CD4-positive, alpha-beta memory T cell (primary cell): Measurements from ENCODE around the gene LIMD2. TPM values are rescaled to one million over a fixed set of nuclear protein-coding genes. Genes with fewer than 3 reads are reported as not detected.

Source experiments
- CTCF ChIA-PET: fragments of 350-600 bp; sonication (Branson Sonifier 250); formaldehyde crosslinking; loops from one replicate; lab custom pipeline; 2021; ENCODE audit warnings: inconsistent platforms; ENCODE audit not compliant: partially characterized antibody; lab: Charles Lee
- POLR2A ChIA-PET: fragments of 350-600 bp; sonication (Branson Sonifier 250); formaldehyde crosslinking; loops from one replicate; lab custom pipeline; 2021; ENCODE audit not compliant: partially characterized antibody; lab: Charles Lee
- DNase-seq, 5 donors: peaks; one replicate each; pipeline versions ENCODE4 v3.0.0 to v3.0.0-alpha.2; 2020 to 2022; ENCODE audit warnings: mixed read lengths in 1 of 5
- H3K27ac ChIP-seq: one replicate; pipeline ENCODE4 v1.7.0; 2013; ENCODE audit warnings: low read depth, low read length
- H3K27me3 ChIP-seq: 2 replicates; pipeline ENCODE4 v1.7.0; 2013; ENCODE audit warnings: mild to moderate bottlenecking, low read length, moderate library complexity; ENCODE audit not compliant: insufficient read depth
- H3K36me3 ChIP-seq: 2 replicates; pipeline ENCODE4 v1.7.0; 2013; ENCODE audit warnings: mild to moderate bottlenecking, low read length, moderate library complexity; ENCODE audit not compliant: insufficient read depth
- H3K4me1 ChIP-seq: 2 replicates; pipeline ENCODE4 v1.7.0; 2013; ENCODE audit warnings: mild to moderate bottlenecking, low read length, moderate library complexity; ENCODE audit not compliant: insufficient read depth
- H3K4me3 ChIP-seq, 2 donors: one replicate each; pipeline ENCODE4 v1.7.0; 2013; ENCODE audit warnings: low read length in 2 of 2, mild to moderate bottlenecking in 1 of 2
- H3K9me3 ChIP-seq, 2 donors: one replicate each; pipeline ENCODE4 v1.7.0; 2013; ENCODE audit warnings: low read length in 2 of 2, control low read depth in 1 of 2; ENCODE audit not compliant: control insufficient read depth in 1 of 2
- H3K27ac Mint-ChIP-seq, 7 donors: one replicate each; pipeline ENCODE4 v1.8.0; 2020 to 2021; ENCODE audit warnings: mixed read lengths in 7 of 7, mild to moderate bottlenecking in 6 of 7, inconsistent platforms in 3 of 7, moderate library complexity in 3 of 7
- H3K27me3 Mint-ChIP-seq, 2 donors: one replicate each; pipeline ENCODE4 v1.8.0; 2020 to 2021; ENCODE audit warnings: mixed read lengths in 2 of 2
- H3K36me3 Mint-ChIP-seq, 2 donors: one replicate each; pipeline ENCODE4 v1.8.0; 2020 to 2021; ENCODE audit warnings: mixed read lengths in 2 of 2, inconsistent platforms in 1 of 2, mild to moderate bottlenecking in 1 of 2
- H3K4me1 Mint-ChIP-seq, 4 donors: one replicate each; pipeline ENCODE4 v1.8.0; 2020 to 2021; ENCODE audit warnings: mixed read lengths in 4 of 4, mild to moderate bottlenecking in 1 of 4
- H3K4me3 Mint-ChIP-seq, 8 donors: one replicate each; pipeline ENCODE4 v1.8.0; 2020 to 2021; ENCODE audit warnings: mixed read lengths in 8 of 8, mild to moderate bottlenecking in 7 of 8, moderate library complexity in 6 of 8, inconsistent platforms in 3 of 8
- H3K9me3 Mint-ChIP-seq, 8 donors: one replicate each; pipeline ENCODE4 v1.8.0; 2020 to 2021; ENCODE audit warnings: mixed read lengths in 8 of 8, mild to moderate bottlenecking in 5 of 8, inconsistent platforms in 3 of 8, moderate library complexity in 1 of 8
- intact Hi-C: fragments of 100-400 bp; cut with micrococcal nuclease; formaldehyde crosslinking; loops from one replicate; pipeline ENCODE4 v1.15.1; 2023
- polyA plus RNA-seq, 2 donors: library from polyadenylated mRNA; unstranded; fragments of 300-500 nt; fragmentation: Illumina TruSeq; gene quantifications; one replicate each; pipeline ENCODE4 v1.2.3, GENCODE V29; 2021
- total RNA-seq, 2 experiments: library from RNA; stranded (reverse); gene quantifications; one replicate each; pipeline ENCODE4 v1.2.3, GENCODE V29; 2021

The LIMD2 gene
- total and polyA plus RNA-seq, 4 experiments from 2014 or later = 347 to 755 (median 646) TPM

DNA sequence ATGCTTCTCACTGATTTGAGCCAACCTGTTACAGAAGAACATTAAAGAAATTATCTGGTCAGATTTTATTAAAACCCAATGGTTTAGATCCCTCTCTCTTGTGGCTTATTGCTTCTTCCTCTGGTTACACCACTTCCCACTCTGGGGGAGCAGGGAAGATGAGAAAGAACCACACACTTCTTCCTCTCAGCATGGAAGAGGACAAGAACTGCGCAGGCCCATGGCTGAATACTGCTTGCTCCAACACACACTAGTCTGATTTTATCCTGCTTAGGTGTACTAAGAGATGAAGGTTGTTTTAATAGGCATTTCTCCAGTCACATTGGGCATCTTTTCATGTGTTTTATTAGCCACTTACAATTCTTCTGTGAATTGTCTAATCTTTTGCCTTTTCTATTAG, 50.1 kb downstream of the LIMD2 start:
- Mint-ChIP-seq H3K4me1 (peaks cover 12 to 23% (median 16%) of the 10 kb centered on the region in 4 donors), H3K36me3 (peaks cover 54 to 69% of the 10 kb centered on the region in 2 donors), H3K27me3 (no peaks in the 10 kb centered on the region), H3K9me3 (no peaks in the 10 kb centered on the region), H3K4me3 (peak overlapping the region in 1 of 8 donors; percentile 20), H3K27ac (peak overlapping the region in 2 of 7 donors; percentile 44 to 70)
- ChIA-PET POLR2A (no interaction called here), CTCF (interaction anchor here (0.6 kb wide), 1 partner anchor 134 kb away, joined by 3 read pairs; no protein-coding TSS in a partner anchor)
- Histone ChIP-seq H3K9me3 (no peaks in the 10 kb centered on the region), H3K27me3 (no peaks in the 10 kb centered on the region), H3K36me3 (peaks cover 36% of the 10 kb centered on the region), H3K4me1 (peaks cover 8% of the 10 kb centered on the region), H3K27ac (no peak overlapping the region), H3K4me3 (no peak overlapping the region)
- DNase-seq = no peak
- intact Hi-C loops = no loop called here

DNA sequence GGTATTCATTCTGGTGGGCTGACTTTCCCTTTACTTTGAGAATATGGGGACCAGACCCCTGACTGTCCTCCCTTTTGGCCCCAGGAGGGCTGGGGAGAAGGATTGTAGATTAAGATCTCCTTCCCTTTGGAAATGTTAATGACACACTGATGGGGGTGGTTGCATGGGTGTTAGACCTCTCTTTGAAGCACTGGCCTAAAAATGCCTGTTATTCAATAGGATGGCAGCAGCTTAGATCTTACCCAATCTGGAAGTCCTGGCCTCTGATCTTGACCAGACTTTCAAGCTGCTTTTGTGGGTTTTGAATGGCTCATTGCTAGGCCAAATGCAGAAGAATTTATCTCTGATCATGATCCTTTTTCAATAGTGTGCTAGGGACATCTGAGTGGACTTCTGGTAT, 52.0 kb downstream of the LIMD2 start:
- no peak overlapping the region for H3K4me3 Mint-ChIP-seq
- Histone ChIP-seq H3K4me1 (peaks cover 8% of the 10 kb centered on the region), H3K27me3 (no peaks in the 10 kb centered on the region), H3K4me3 (no peak overlapping the region), H3K9me3 (no peaks in the 10 kb centered on the region), H3K27ac (no peak overlapping the region), H3K36me3 (peaks cover 32% of the 10 kb centered on the region)
- CTCF ChIA-PET = interaction anchor here (1.6 kb wide), 1 partner anchor 64 kb away, joined by 4 read pairs; no protein-coding TSS in a partner anchor
- no peaks in the 10 kb centered on the region for H3K9me3 Mint-ChIP-seq
- DNase-seq = no peak
- no peaks in the 10 kb centered on the region for H3K27me3 Mint-ChIP-seq
- intact Hi-C loops = no loop called here
- H3K27ac Mint-ChIP-seq = peak overlapping the region in 2 of 7 donors; percentile 17 to 72
- POLR2A ChIA-PET = interaction anchor here (2.4 kb wide), 1 partner anchor 47 kb away, joined by 6 read pairs; no protein-coding TSS in a partner anchor
- peaks cover 12 to 23% (median 16%) of the 10 kb centered on the region in 4 donors for H3K4me1 Mint-ChIP-seq
- peaks cover 43 to 63% of the 10 kb centered on the region in 2 donors for H3K36me3 Mint-ChIP-seq

DNA sequence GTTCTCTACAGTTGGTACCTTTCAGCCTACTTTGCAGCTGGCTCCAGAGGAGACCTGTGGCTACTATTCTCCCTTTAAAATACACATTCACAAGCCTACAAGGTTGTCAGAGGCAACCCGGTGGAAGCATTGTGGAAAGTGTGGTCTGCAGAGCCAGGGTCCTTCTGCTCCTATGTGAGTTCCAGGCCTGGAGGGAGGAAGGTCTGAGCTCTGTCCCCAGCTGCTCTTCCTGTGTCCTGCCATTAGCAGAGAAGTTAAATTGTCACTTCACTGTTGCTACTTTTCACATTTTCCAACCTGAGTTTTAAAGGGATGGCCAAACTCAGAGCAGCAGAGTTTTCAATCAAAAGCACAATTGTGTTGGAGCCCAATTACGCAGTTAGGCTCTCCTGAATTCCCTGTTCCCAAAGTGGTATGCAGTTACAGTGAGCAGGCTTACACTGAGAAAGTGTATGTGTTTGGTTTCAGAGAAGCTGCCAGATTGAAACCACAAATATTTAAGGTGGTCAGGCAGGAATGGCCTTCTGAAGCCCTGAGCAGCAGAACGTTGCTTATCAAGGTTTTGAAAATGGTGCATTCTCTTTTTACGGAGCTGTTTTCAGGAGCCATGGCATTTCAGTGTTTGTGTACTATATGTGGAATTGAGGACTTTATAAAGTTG, 52.7 kb downstream of the LIMD2 start:
- Mint-ChIP-seq H3K9me3 (no peaks in the 10 kb centered on the region), H3K27me3 (no peaks in the 10 kb centered on the region), H3K36me3 (peaks cover 37 to 58% of the 10 kb centered on the region in 2 donors), H3K4me3 (no peak overlapping the region), H3K4me1 (peaks cover 12 to 23% (median 16%) of the 10 kb centered on the region in 4 donors), H3K27ac (peak overlapping the region in 2 of 7 donors; percentile 8 to 46)
- no peak overlapping the region for H3K4me3 ChIP-seq
- H3K27me3 ChIP-seq = no peaks in the 10 kb centered on the region
- no peaks in the 10 kb centered on the region for H3K9me3 ChIP-seq
- DNase-seq = no peak
- peaks cover 8% of the 10 kb centered on the region for H3K4me1 ChIP-seq
- H3K27ac ChIP-seq = no peak overlapping the region
- ChIA-PET CTCF (no interaction called here), POLR2A (interaction anchor here (1.2 to 2.4 kb wide), 2 partner anchors 13 to 48 kb away, joined by 3 to 6 read pairs; no protein-coding TSS in a partner anchor)
- intact Hi-C loops = no loop called here
- H3K36me3 ChIP-seq = peaks cover 26% of the 10 kb centered on the region

DNA sequence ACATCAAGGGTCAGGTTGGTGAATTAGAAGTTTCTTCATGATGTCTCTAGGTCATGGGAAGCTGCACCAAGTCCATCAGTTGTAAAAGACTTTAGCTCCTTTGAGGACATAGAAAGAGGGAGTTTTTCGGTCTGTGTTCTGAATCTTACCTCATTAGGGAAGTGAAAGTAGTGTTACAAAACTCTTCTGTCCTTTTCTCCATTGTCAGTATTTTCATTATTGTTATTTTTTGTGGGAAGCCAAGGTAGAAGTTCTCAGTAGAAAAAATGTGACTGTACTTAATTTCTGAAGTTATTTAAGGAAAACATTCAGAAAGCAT, 53.5 kb downstream of the LIMD2 start:
- Histone ChIP-seq H3K27ac (no peak overlapping the region), H3K9me3 (no peaks in the 10 kb centered on the region), H3K4me1 (peaks cover 8% of the 10 kb centered on the region), H3K36me3 (peaks cover 26% of the 10 kb centered on the region), H3K4me3 (no peak overlapping the region), H3K27me3 (no peaks in the 10 kb centered on the region)
- ChIA-PET CTCF (no interaction called here), POLR2A (interaction anchor here (1.2 to 2.4 kb wide), 3 partner anchors 13 to 49 kb away, joined by 3 to 6 read pairs (median 3); partner anchors contain the start of gene MAP3K3)
- peak overlapping the region in 2 of 7 donors; percentile 10 to 42 for H3K27ac Mint-ChIP-seq
- no peak overlapping the region for H3K4me3 Mint-ChIP-seq
- no peaks in the 10 kb centered on the region for H3K27me3 Mint-ChIP-seq
- no peak for DNase-seq
- no peaks in the 10 kb centered on the region for H3K9me3 Mint-ChIP-seq
- peaks cover 38 to 59% of the 10 kb centered on the region in 2 donors for H3K36me3 Mint-ChIP-seq
- intact Hi-C loops = no loop called here
- H3K4me1 Mint-ChIP-seq = peaks cover 12 to 23% (median 16%) of the 10 kb centered on the region in 4 donors

Other genes with a start within 250 kb of the LIMD2 start
- gene ACE, start 223.1 kb downstream of the LIMD2 start, total RNA-seq = 10 to 100 TPM; 56.7 TPM
- gene ACE, start 223.1 kb downstream of the LIMD2 start, polyA plus RNA-seq = 1 to 10 TPM; 1.8 to 7.5 TPM
- not detected for gene KCNH6, start 176.8 kb downstream of the LIMD2 start, total RNA-seq
- gene KCNH6, start 176.8 kb downstream of the LIMD2 start, polyA plus RNA-seq = not detected
- gene DCAF7, start 149.6 kb downstream of the LIMD2 start, total RNA-seq = 10 to 100 TPM; 88.1 to 93.0 TPM
- 10 to 100 TPM; 75.6 to 85.0 TPM for gene DCAF7, start 149.6 kb downstream of the LIMD2 start, polyA plus RNA-seq
- gene TACO1, start 99.2 kb downstream of the LIMD2 start, total RNA-seq = 10 to 100 TPM; 17.7 to 20.3 TPM
- 10 to 100 TPM; 21.8 to 22.8 TPM for gene TACO1, start 99.2 kb downstream of the LIMD2 start, polyA plus RNA-seq
- 10 to 100 TPM; 98.5 to 98.8 TPM for gene MAP3K3, start 77.7 kb downstream of the LIMD2 start, total RNA-seq
- 10 to 100 TPM; 29.5 to 50.8 TPM for gene MAP3K3, start 77.7 kb downstream of the LIMD2 start, polyA plus RNA-seq
- 10 to 100 TPM; 55.6 to 58.3 TPM for gene STRADA, start 41.7 kb upstream of the LIMD2 start, total RNA-seq
- 10 to 100 TPM; 20.0 to 21.3 TPM for gene STRADA, start 41.7 kb upstream of the LIMD2 start, polyA plus RNA-seq
- gene CCDC47, start 73.5 kb upstream of the LIMD2 start, total RNA-seq = 10 to 100 TPM; 36.7 to 39.0 TPM
- 10 to 100 TPM; 31.3 to 46.9 TPM for gene CCDC47, start 73.5 kb upstream of the LIMD2 start, polyA plus RNA-seq
- 100 to 1,000 TPM; 174 to 183 TPM for gene DDX42, start 74.0 kb upstream of the LIMD2 start, total RNA-seq
- 10 to 100 TPM in 1 of 2 donors, 1 to 10 TPM in 1; 6.9 to 18.4 TPM for gene DDX42, start 74.0 kb upstream of the LIMD2 start, polyA plus RNA-seq
- gene PSMC5, start 127.3 kb upstream of the LIMD2 start, total RNA-seq = 100 to 1,000 TPM; 121 TPM
- 100 to 1,000 TPM; 188 to 227 TPM for gene PSMC5, start 127.3 kb upstream of the LIMD2 start, polyA plus RNA-seq
- gene FTSJ3, start 127.5 kb upstream of the LIMD2 start, total RNA-seq = 10 to 100 TPM; 62.1 to 62.2 TPM
- 10 to 100 TPM; 12.3 to 40.8 TPM for gene FTSJ3, start 127.5 kb upstream of the LIMD2 start, polyA plus RNA-seq
- gene SMARCD2, start 142.6 kb upstream of the LIMD2 start, total RNA-seq = 100 to 1,000 TPM; 113 to 114 TPM
- gene SMARCD2, start 142.6 kb upstream of the LIMD2 start, polyA plus RNA-seq = 100 to 1,000 TPM in 1 of 2 donors, 10 to 100 TPM in 1; 80.4 to 125 TPM
- not detected for gene CSH2, start 173.6 kb upstream of the LIMD2 start, total RNA-seq
- gene CSH2, start 173.6 kb upstream of the LIMD2 start, polyA plus RNA-seq = not detected
- not detected for gene GH2, start 181.8 kb upstream of the LIMD2 start, total RNA-seq
- gene GH2, start 181.8 kb upstream of the LIMD2 start, polyA plus RNA-seq = not detected
- not detected for gene CSH1, start 196.4 kb upstream of the LIMD2 start, total RNA-seq
- gene CSH1, start 196.4 kb upstream of the LIMD2 start, polyA plus RNA-seq = not detected
- gene CSHL1, start 211.1 kb upstream of the LIMD2 start, total RNA-seq = not detected
- gene CSHL1, start 211.1 kb upstream of the LIMD2 start, polyA plus RNA-seq = not detected
- gene GH1, start 218.7 kb upstream of the LIMD2 start, total RNA-seq = not detected
- not detected for gene GH1, start 218.7 kb upstream of the LIMD2 start, polyA plus RNA-seq
- 10 to 100 TPM; 16.4 to 17.2 TPM for gene CD79B, start 232.2 kb upstream of the LIMD2 start, total RNA-seq
- gene CD79B, start 232.2 kb upstream of the LIMD2 start, polyA plus RNA-seq = 10 to 100 TPM; 54.4 to 57.2 TPM